NCI-H446 (cell line): ENCODE results near the gene SUZ12.
"Not testable (repeated sequence)": the region's sequence is repeated elsewhere in the genome, so short reads cannot be mapped to it uniquely, and the experiment has no call there.

Experiments used
- DNase-seq, 2 experiments: peaks; one replicate each; lab custom pipeline; 2025; lab: John Stamatoyannopoulos, UW

The SUZ12 gene

GRCh38 chr17:31936615-31937609 lies at the start of gene SUZ12:
Gene SUZ12 (plus strand): TSS chr17:31937007. CDS start chr17:31937247, 240 bp downstream.
- DNase-seq = peak; percentile 64 to 86

- DNase-seq = no peak
Measured at GRCh38 chr17:31888124-31888523, 48.7 kb upstream of the SUZ12 start.

GRCh38 chr17:31900877-31901276 lies 35.9 kb upstream of the SUZ12 start:
- no peak for DNase-seq

GRCh38 chr17:31902693-31903092 lies 34.1 kb upstream of the SUZ12 start:
- no peak for DNase-seq

GRCh38 chr17:31903401-31903800 lies 33.4 kb upstream of the SUZ12 start:
- DNase-seq = no peak

GRCh38 chr17:31907342-31907962 lies 29.4 kb upstream of the SUZ12 start:
- DNase-seq = peak; percentile 47 to 70

GRCh38 chr17:31908386-31908785 lies 28.4 kb upstream of the SUZ12 start:
- DNase-seq = no peak

GRCh38 chr17:31912705-31913104 lies 24.1 kb upstream of the SUZ12 start:
- peak in 1 of 2 experiments; percentile 15 for DNase-seq

- no peak for DNase-seq
Measured at GRCh38 chr17:31915456-31916100, 21.2 kb upstream of the SUZ12 start.

GRCh38 chr17:31916491-31917064 lies 20.2 kb upstream of the SUZ12 start:
- no peak for DNase-seq

- no peak for DNase-seq
Measured at GRCh38 chr17:31917065-31917529, 19.7 kb upstream of the SUZ12 start.

- DNase-seq = not testable (repeated sequence)
Measured at GRCh38 chr17:31917721-31918120, 19.1 kb upstream of the SUZ12 start.

GRCh38 chr17:31918701-31919128 lies 18.1 kb upstream of the SUZ12 start:
- DNase-seq = no peak

GRCh38 chr17:31919802-31920525 lies 16.8 kb upstream of the SUZ12 start:
- no peak for DNase-seq

- no peak for DNase-seq
Measured at GRCh38 chr17:31926100-31926729, 10.6 kb upstream of the SUZ12 start.

- no peak for DNase-seq
Measured at GRCh38 chr17:31931756-31932155, 5.1 kb upstream of the SUZ12 start.

- no peak for DNase-seq
Measured at GRCh38 chr17:31935512-31935911, 1.3 kb upstream of the SUZ12 start.

GRCh38 chr17:31937926-31938641 lies 1.3 kb downstream of the SUZ12 start:
- DNase-seq = not testable (repeated sequence)

- not testable (repeated sequence) for DNase-seq
Measured at GRCh38 chr17:31941916-31942315, 5.1 kb downstream of the SUZ12 start.

- DNase-seq = not testable (repeated sequence)
Measured at GRCh38 chr17:31942396-31942795, 5.6 kb downstream of the SUZ12 start.
